Spleen (tissue), 11 donors: ENCODE measurements around the gene TBXAS1. TPM values are rescaled to one million over a fixed set of nuclear protein-coding genes. Genes with fewer than 3 reads are reported as not detected.

ENCODE experiments used
- DNase-seq: peaks from one replicate; pipeline ENCODE4 v3.0.0-alpha.2; 2020
- H3K27ac ChIP-seq, 8 donors: fragments of 200-600 bp; sonication (generic) in 7 of 8; 1 replicate in 4 of 8; 2 replicates in 4 of 8; pipeline versions ENCODE4 v1.5.0 to v1.8.0; 2016 to 2021; ENCODE audit warnings: inconsistent platforms in 4 of 8, mild to moderate bottlenecking in 4 of 8, moderate library complexity in 1 of 8
- H3K27me3 ChIP-seq, 7 donors: fragments of 200-600 bp; sonication (generic) in 6 of 7; replicated peaks in 1 of 7; 1 replicate in 4 of 7; 2 replicates in 3 of 7; pipeline versions ENCODE4 v1.5.0 to v1.8.0; 2016 to 2021; ENCODE audit warnings: inconsistent platforms in 3 of 7, mild to moderate bottlenecking in 1 of 7
- H3K36me3 ChIP-seq, 6 donors: fragments of 200-600 bp; sonication (generic) in 5 of 6; 1 replicate in 4 of 6; 2 replicates in 2 of 6; pipeline versions ENCODE4 v1.5.0 to v1.8.0; 2016 to 2021; ENCODE audit warnings: inconsistent platforms in 2 of 6
- H3K4me1 ChIP-seq, 6 donors: fragments of 200-600 bp; sonication (generic) in 5 of 6; 1 replicate in 3 of 6; 2 replicates in 3 of 6; pipeline versions ENCODE4 v1.5.0 to v1.8.0; 2016 to 2021; ENCODE audit warnings: inconsistent platforms in 3 of 6
- H3K4me3 ChIP-seq, 8 donors: fragments of 200-600 bp; sonication (generic) in 7 of 8; 1 replicate in 4 of 8; 2 replicates in 4 of 8; pipeline versions ENCODE4 v1.5.0 to v1.8.0; 2016 to 2021; ENCODE audit warnings: inconsistent platforms in 4 of 8, mild to moderate bottlenecking in 4 of 8, moderate library complexity in 2 of 8
- H3K9me3 ChIP-seq, 8 donors: fragments of 200-600 bp; sonication (generic) in 7 of 8; 1 replicate in 4 of 8; 2 replicates in 4 of 8; pipeline versions ENCODE4 v1.5.0 to v1.8.0; 2016 to 2021; ENCODE audit warnings: inconsistent platforms in 4 of 8
- POLR2A ChIP-seq, 3 donors: fragments of 450-650 bp; IDR thresholded peaks; one replicate each; pipeline ENCODE4 v1.5.1; 2017; ENCODE audit warnings: antibody characterized with exemption in 3 of 3, mild to moderate bottlenecking in 1 of 3
- POLR2AphosphoS5 ChIP-seq, 3 donors: sonication (generic); formaldehyde crosslinking; IDR thresholded peaks; one replicate each; pipeline ENCODE4 v1.5.1; 2017; ENCODE audit warnings: antibody characterized with exemption in 3 of 3
- WGBS, 5 donors: extraction: QIAGEN DNeasy Blood & Tissue Kit in 3 of 5; methylation state at CpG; one replicate each; pipeline versions ENCODE4 v1.1.5 to v1.1.7; 2013 to 2018; 5-methylcytosine and 5-hydroxymethylcytosine counted together
- intact Hi-C: fragments of 100-400 bp; cut with DNase I; formaldehyde crosslinking; loops from one replicate; pipeline ENCODE4 v1.15.0; 2023; ENCODE audit warnings: low total_unique reads
- polyA plus RNA-seq, 3 donors: library from polyadenylated mRNA; stranded (reverse); fragments of 200-250 nt; gene quantifications; one replicate each; pipeline ENCODE4 v1.2.1, GENCODE V29; 2013
- total RNA-seq, 7 donors: library from RNA; depleted of rRNA in 3 of 7; stranded (reverse); fragments of >200 nt in 3 of 7; fragmentation: NEBNext Ultra II Directional in 4 of 7; extraction: Animal tissue kit (Norgen Biotek cat#: 25700) in 4 of 7; gene quantifications; one replicate each; pipeline versions ENCODE4 v1.1.0 to v1.2.1, GENCODE V29; 2016 to 2021
- TF ChIP-seq, protein P1 (sequence below), 11 experiments: fragments of 200-600 bp in 7 of 11; fragments of 450-650 bp in 4 of 11; sonication (generic) in 4 of 11; IDR thresholded peaks in 8 of 11; conservative IDR thresholded peaks in 3 of 11; 1 replicate in 7 of 11; 2 replicates in 4 of 11; pipeline versions ENCODE4 v1.4.0 to v1.8.0; 2016 to 2021; ENCODE audit warnings: antibody characterized with exemption in 11 of 11, inconsistent platforms in 4 of 11, mild to moderate bottlenecking in 1 of 11
- donor health status: healthy with polysubstance abuse.
- donor health status: DM: no; HTN: no; CAD: no; lungs with moderate emphysema.
- donor health status: DM: no; HTN: no; CAD: no.
- donor health status: Bipolar disorder and iron deficiency.
- donor health status: healthy.
- donor health status: DM: no; HTN: no; CAD: no.
- donor health status: DM: yes; HTN: yes; CAD: no.

The TBXAS1 gene
- total and polyA plus RNA-seq, 10 donors, result 19.8 to 287 (median 147) TPM

DNA sequence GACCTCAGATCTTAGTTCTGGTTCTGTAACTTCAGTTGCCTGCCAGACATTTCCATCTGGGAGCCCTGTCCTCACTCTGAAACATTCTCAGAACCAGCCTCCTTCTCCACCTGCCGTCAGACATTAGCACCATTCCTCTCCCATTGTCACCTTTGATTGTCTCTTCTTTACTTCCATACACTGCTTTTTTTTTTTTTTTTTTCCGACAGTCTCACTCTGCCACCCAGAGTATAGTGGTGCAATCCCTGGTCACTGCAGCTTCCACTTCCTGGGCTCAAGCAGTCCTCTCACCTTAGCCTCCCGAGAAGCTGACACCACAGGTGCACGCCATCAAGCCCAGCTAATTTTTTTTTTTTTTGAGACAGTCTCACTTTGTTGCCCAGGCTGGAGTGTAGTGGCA is 30.2 kb upstream of the TBXAS1 start:
- intact Hi-C loops, result no loop called here
- TF ChIP-seq POLR2AphosphoS5 (IDR thresholded peaks at IDR 0.05), result no peak
- TF ChIP-seq, protein P1, sequence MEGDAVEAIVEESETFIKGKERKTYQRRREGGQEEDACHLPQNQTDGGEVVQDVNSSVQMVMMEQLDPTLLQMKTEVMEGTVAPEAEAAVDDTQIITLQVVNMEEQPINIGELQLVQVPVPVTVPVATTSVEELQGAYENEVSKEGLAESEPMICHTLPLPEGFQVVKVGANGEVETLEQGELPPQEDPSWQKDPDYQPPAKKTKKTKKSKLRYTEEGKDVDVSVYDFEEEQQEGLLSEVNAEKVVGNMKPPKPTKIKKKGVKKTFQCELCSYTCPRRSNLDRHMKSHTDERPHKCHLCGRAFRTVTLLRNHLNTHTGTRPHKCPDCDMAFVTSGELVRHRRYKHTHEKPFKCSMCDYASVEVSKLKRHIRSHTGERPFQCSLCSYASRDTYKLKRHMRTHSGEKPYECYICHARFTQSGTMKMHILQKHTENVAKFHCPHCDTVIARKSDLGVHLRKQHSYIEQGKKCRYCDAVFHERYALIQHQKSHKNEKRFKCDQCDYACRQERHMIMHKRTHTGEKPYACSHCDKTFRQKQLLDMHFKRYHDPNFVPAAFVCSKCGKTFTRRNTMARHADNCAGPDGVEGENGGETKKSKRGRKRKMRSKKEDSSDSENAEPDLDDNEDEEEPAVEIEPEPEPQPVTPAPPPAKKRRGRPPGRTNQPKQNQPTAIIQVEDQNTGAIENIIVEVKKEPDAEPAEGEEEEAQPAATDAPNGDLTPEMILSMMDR (IDR thresholded peaks at IDR 0.05 in 8 of 11, conservative IDR thresholded peaks at IDR 0.05 in 3 of 11), result no peak
- TF ChIP-seq POLR2A (IDR thresholded peaks at IDR 0.05), result no peak
- no peak for DNase-seq
- no peak overlapping the region for H3K4me3 ChIP-seq
- no peaks in the 10 kb centered on the region for H3K36me3 ChIP-seq
- peaks cover 0 to 7% (median 0%) of the 10 kb centered on the region in 7 donors for H3K27me3 ChIP-seq
- WGBS, 5 donors, result 65 to 91% (median 82%) methylated on average over 3 to 4 of the region's 4 CpGs
- peak overlapping the region in 1 of 8 donors; percentile 2 for H3K27ac ChIP-seq
- peaks cover 0 to 11% (median 9%) of the 10 kb centered on the region in 8 donors for H3K9me3 ChIP-seq
- H3K4me1 ChIP-seq, result peaks cover 0 to 21% (median 9%) of the 10 kb centered on the region in 6 donors

DNA sequence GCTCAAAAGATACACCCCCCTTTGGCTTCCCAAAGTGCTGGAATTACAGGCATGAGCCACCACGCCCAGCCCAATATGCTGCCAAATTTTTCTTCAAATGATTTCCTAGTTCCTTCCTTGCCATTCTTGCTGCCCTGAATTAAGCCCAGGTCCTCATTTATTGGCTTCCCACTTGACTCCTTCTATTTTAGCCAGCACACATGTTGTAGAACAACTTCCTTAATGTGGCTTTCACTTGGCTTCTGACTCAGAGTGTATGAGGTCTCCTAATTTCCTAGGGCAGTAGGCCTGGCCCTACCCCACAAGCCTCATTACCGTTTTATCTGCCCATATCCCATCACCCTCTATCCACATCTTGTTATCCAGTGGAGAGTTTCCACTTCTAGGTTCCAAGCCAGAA is 29.5 kb upstream of the TBXAS1 start:
- intact Hi-C loops, result no loop called here
- TF ChIP-seq, protein P1 (IDR thresholded peaks at IDR 0.05 in 8 of 11, conservative IDR thresholded peaks at IDR 0.05 in 3 of 11), result no peak
- TF ChIP-seq POLR2A (IDR thresholded peaks at IDR 0.05) (no peak), POLR2AphosphoS5 (IDR thresholded peaks at IDR 0.05) (no peak)
- H3K27ac ChIP-seq, result peak overlapping the region in 1 of 8 donors; percentile 18
- H3K4me3 ChIP-seq, result no peak overlapping the region
- peaks cover 0 to 18% (median 10%) of the 10 kb centered on the region in 8 donors for H3K9me3 ChIP-seq
- H3K36me3 ChIP-seq, result no peaks in the 10 kb centered on the region
- H3K4me1 ChIP-seq, result peaks cover 0 to 21% (median 9%) of the 10 kb centered on the region in 6 donors
- no peak for DNase-seq
- WGBS, 5 donors, result 22 to 41% (median 31%) methylated on average over 2 of the region's 2 CpGs
- H3K27me3 ChIP-seq, result peaks cover 0 to 7% (median 0%) of the 10 kb centered on the region in 7 donors

GRCh38 chr7:139804571-139804970 is 24.5 kb upstream of the TBXAS1 start:
- Histone ChIP-seq H3K27me3 (peaks cover 0 to 7% (median 0%) of the 10 kb centered on the region in 7 donors), H3K36me3 (no peaks in the 10 kb centered on the region), H3K27ac (no peak overlapping the region), H3K9me3 (peaks cover 0 to 22% (median 10%) of the 10 kb centered on the region in 8 donors), H3K4me3 (no peak overlapping the region), H3K4me1 (peaks cover 0 to 5% (median 3%) of the 10 kb centered on the region in 6 donors)
- TF ChIP-seq POLR2AphosphoS5 (IDR thresholded peaks at IDR 0.05) (no peak), POLR2A (IDR thresholded peaks at IDR 0.05) (no peak)
- TF ChIP-seq, protein P1 (IDR thresholded peaks at IDR 0.05 in 8 of 11, conservative IDR thresholded peaks at IDR 0.05 in 3 of 11), result no peak
- WGBS, 5 donors, result 89 to 94% (median 91%) methylated on average over 1 of the region's 1 CpG
- no peak for DNase-seq
- intact Hi-C loops, result no loop called here

GRCh38 chr7:139807009-139807408 is 22.1 kb upstream of the TBXAS1 start:
- Histone ChIP-seq H3K36me3 (no peaks in the 10 kb centered on the region), H3K27me3 (peaks cover 0 to 7% (median 0%) of the 10 kb centered on the region in 7 donors), H3K27ac (no peak overlapping the region), H3K4me1 (no peaks in the 10 kb centered on the region), H3K4me3 (no peak overlapping the region), H3K9me3 (peaks cover 0 to 22% (median 10%) of the 10 kb centered on the region in 8 donors)
- intact Hi-C loops, result no loop called here
- DNase-seq, result no peak
- TF ChIP-seq, protein P1 (IDR thresholded peaks at IDR 0.05 in 8 of 11, conservative IDR thresholded peaks at IDR 0.05 in 3 of 11), result no peak
- TF ChIP-seq POLR2A (IDR thresholded peaks at IDR 0.05) (no peak), POLR2AphosphoS5 (IDR thresholded peaks at IDR 0.05) (no peak)
- 75 to 92% (median 81%) methylated on average over 3 of the region's 3 CpGs for WGBS, 5 donors
